K562 (cell line): ENCODE results near the gene E2F1. TPM values are rescaled to one million over a fixed set of nuclear protein-coding genes. Genes with fewer than 3 reads are reported as not detected.

Experiments
- ASH1L ChIP-seq: fragments of 450-650 bp; IDR thresholded peaks from 2 replicates; pipeline ENCODE4 v1.6.1; 2018; ENCODE audit warnings: borderline replicate concordance, mild to moderate bottlenecking, low read depth; ENCODE audit not compliant: partially characterized antibody
- HDAC2 ChIP-seq: fragments of 450-650 bp; IDR thresholded peaks from 2 replicates; pipeline ENCODE4 v1.6.1; 2016; ENCODE audit warnings: mild to moderate bottlenecking
- JUND ChIP-seq, 2 experiments: IDR thresholded peaks; 2 replicates in 1 of 2; 3 replicates in 1 of 2; pipeline ENCODE4 v1.6.1; 2011; ENCODE audit warnings: borderline replicate concordance in 2 of 2, low read depth in 2 of 2, low read length in 2 of 2, improper control_type of control experiment in 1 of 2, missing biosample characterization in 1 of 2, missing genetic modification characterization in 1 of 2, missing genetic modification reagents in 1 of 2
- NR2C2 ChIP-seq, 2 experiments: fragments of 200-800 bp in 1 of 2; sonication (Bioruptor generic) in 1 of 2; sonication (generic) in 1 of 2; formaldehyde crosslinking in 1 of 2; IDR thresholded peaks; 2 replicates each; pipeline versions ENCODE4 v1.6.1 to v1.8.0; 2016 to 2022; ENCODE audit warnings: mild to moderate bottlenecking in 1 of 2, missing compliant biosample characterization in 1 of 2, missing genetic modification characterization in 1 of 2, missing genetic modification reagents in 1 of 2
- NRF1 ChIP-seq, 2 experiments: fragments of 450-650 bp; IDR thresholded peaks in 1 of 2; conservative IDR thresholded peaks in 1 of 2; 2 replicates each; pipeline ENCODE4 v1.6.1; 2014; ENCODE audit warnings: mild to moderate bottlenecking in 2 of 2
- OTX1 ChIP-seq: fragments of 450-650 bp; formaldehyde crosslinking; IDR thresholded peaks from 2 replicates; pipeline ENCODE4 v1.4.0; 2022; ENCODE audit warnings: mild to moderate bottlenecking
- PHF8 ChIP-seq: fragments of 200-600 bp; sonication (generic); IDR thresholded peaks from 2 replicates; pipeline ENCODE4 v1.6.1; 2012; ENCODE audit warnings: mixed run types, mild to moderate bottlenecking, inconsistent platforms, low read length, moderate library complexity, borderline replicate concordance
- RAD51 ChIP-seq: fragments of 450-650 bp; IDR thresholded peaks from 2 replicates; pipeline ENCODE4 v1.7.1; 2016; ENCODE audit warnings: low read depth, mild to moderate bottlenecking, borderline replicate concordance
- RB1 ChIP-seq: fragments of 450-650 bp; IDR thresholded peaks from 2 replicates; pipeline ENCODE4 v1.6.1; 2017; ENCODE audit warnings: low read depth, mild to moderate bottlenecking
- ZEB2 ChIP-seq: fragments of 450-650 bp; IDR thresholded peaks from 2 replicates; pipeline ENCODE4 v1.6.1; 2016
- polyA plus RNA-seq, 8 experiments: library from polyadenylated mRNA; depleted of rRNA in 4 of 8; stranded (reverse) in 5 of 8; unstranded in 3 of 8; fragments of >200 nt; fragmentation: Nextera tagmentation in 2 of 8; fragmentation: Illumina TruSeq in 1 of 8; extraction: Ambion mirVana in 2 of 8; extraction: Trizol in 1 of 8; gene quantifications; 2 replicates each; pipeline versions ENCODE4 v1.2.1 to v1.2.3, GENCODE V29; 2011 to 2014; ENCODE audit warnings: inconsistent platforms in 1 of 8, missing spikeins in 1 of 8
- total RNA-seq, 7 experiments: library from RNA; depleted of rRNA in 6 of 7; stranded (reverse); fragments of >200 nt in 6 of 7; fragmentation: Illumina TruSeq in 2 of 7; extraction: Trizol in 2 of 7; gene quantifications; 2 replicates each; pipeline versions ENCODE4 v1.2.1 to v1.2.3, GENCODE V29; 2011 to 2021; ENCODE audit warnings: low replicate concordance in 1 of 7
- TF ChIP-seq, protein P1 (sequence below): sonication (generic); formaldehyde crosslinking; IDR thresholded peaks from 2 replicates; pipeline ENCODE4 v1.8.0; 2022; ENCODE audit warnings: mild to moderate bottlenecking, missing genetic modification reagents
- TF ChIP-seq, protein P2 (sequence below), 2 experiments: fragments of 450-650 bp; formaldehyde crosslinking in 1 of 2; IDR thresholded peaks; 2 replicates each; pipeline versions ENCODE4 v1.4.0 to v1.6.1; 2014 to 2020; ENCODE audit warnings: mild to moderate bottlenecking in 2 of 2, borderline replicate concordance in 1 of 2, low read depth in 1 of 2

The E2F1 gene
- total and polyA plus RNA-seq, 9 of the 15 experiments (the other 6 are each of a cell fraction or from before 2014, with no cell fraction given) = 0.14 to 30.6 (median 13.1) TPM

GRCh38 chr20:33719989-33720709 is 34.0 kb upstream of the E2F1 start, which contains the start of gene PXMP4 (continued):
- peak; percentile 53; the same call in 1 of the 2 replicates for TF ChIP-seq ZEB2
- peak; percentile 54; the same call in 1 of the 2 replicates for TF ChIP-seq RB1
- TF ChIP-seq NRF1 (conservative IDR thresholded peaks at IDR 0.05 in 1 of 2, IDR thresholded peaks at IDR 0.05 in 1 of 2) = peak; percentile 91 to 93
- TF ChIP-seq, protein P1, sequence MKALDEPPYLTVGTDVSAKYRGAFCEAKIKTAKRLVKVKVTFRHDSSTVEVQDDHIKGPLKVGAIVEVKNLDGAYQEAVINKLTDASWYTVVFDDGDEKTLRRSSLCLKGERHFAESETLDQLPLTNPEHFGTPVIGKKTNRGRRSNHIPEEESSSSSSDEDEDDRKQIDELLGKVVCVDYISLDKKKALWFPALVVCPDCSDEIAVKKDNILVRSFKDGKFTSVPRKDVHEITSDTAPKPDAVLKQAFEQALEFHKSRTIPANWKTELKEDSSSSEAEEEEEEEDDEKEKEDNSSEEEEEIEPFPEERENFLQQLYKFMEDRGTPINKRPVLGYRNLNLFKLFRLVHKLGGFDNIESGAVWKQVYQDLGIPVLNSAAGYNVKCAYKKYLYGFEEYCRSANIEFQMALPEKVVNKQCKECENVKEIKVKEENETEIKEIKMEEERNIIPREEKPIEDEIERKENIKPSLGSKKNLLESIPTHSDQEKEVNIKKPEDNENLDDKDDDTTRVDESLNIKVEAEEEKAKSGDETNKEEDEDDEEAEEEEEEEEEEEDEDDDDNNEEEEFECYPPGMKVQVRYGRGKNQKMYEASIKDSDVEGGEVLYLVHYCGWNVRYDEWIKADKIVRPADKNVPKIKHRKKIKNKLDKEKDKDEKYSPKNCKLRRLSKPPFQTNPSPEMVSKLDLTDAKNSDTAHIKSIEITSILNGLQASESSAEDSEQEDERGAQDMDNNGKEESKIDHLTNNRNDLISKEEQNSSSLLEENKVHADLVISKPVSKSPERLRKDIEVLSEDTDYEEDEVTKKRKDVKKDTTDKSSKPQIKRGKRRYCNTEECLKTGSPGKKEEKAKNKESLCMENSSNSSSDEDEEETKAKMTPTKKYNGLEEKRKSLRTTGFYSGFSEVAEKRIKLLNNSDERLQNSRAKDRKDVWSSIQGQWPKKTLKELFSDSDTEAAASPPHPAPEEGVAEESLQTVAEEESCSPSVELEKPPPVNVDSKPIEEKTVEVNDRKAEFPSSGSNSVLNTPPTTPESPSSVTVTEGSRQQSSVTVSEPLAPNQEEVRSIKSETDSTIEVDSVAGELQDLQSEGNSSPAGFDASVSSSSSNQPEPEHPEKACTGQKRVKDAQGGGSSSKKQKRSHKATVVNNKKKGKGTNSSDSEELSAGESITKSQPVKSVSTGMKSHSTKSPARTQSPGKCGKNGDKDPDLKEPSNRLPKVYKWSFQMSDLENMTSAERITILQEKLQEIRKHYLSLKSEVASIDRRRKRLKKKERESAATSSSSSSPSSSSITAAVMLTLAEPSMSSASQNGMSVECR (CRISPR knock-in tag) = peak; percentile 97
- TF ChIP-seq NR2C2 (CRISPR knock-in tag; IDR thresholded peaks at IDR 0.05) = peak; percentile 88
- peak; percentile 98 for TF ChIP-seq NR2C2 (tag; IDR thresholded peaks at IDR 0.05)
- TF ChIP-seq HDAC2 = peak; percentile 82
- 0 out of 2 replicates have a peak, but pooled peaks have one; percentile 2 for TF ChIP-seq JUND (IDR thresholded peaks at IDR 0.05; ENCODE audit: borderline replicate concordance, low read depth, low read length)
- no peak; the same call in 2 of the 3 replicates for TF ChIP-seq JUND (tag; IDR thresholded peaks at IDR 0.05; ENCODE audit: borderline replicate concordance, low read depth, low read length)
- TF ChIP-seq PHF8 = peak; percentile 87; the same call in 1 of the 2 replicates
- TF ChIP-seq OTX1 = 0 out of 2 replicates have a peak, but pooled peaks have one; percentile 37
- TF ChIP-seq, protein P2, sequence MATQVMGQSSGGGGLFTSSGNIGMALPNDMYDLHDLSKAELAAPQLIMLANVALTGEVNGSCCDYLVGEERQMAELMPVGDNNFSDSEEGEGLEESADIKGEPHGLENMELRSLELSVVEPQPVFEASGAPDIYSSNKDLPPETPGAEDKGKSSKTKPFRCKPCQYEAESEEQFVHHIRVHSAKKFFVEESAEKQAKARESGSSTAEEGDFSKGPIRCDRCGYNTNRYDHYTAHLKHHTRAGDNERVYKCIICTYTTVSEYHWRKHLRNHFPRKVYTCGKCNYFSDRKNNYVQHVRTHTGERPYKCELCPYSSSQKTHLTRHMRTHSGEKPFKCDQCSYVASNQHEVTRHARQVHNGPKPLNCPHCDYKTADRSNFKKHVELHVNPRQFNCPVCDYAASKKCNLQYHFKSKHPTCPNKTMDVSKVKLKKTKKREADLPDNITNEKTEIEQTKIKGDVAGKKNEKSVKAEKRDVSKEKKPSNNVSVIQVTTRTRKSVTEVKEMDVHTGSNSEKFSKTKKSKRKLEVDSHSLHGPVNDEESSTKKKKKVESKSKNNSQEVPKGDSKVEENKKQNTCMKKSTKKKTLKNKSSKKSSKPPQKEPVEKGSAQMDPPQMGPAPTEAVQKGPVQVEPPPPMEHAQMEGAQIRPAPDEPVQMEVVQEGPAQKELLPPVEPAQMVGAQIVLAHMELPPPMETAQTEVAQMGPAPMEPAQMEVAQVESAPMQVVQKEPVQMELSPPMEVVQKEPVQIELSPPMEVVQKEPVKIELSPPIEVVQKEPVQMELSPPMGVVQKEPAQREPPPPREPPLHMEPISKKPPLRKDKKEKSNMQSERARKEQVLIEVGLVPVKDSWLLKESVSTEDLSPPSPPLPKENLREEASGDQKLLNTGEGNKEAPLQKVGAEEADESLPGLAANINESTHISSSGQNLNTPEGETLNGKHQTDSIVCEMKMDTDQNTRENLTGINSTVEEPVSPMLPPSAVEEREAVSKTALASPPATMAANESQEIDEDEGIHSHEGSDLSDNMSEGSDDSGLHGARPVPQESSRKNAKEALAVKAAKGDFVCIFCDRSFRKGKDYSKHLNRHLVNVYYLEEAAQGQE (IDR thresholded peaks at IDR 0.05; ENCODE audit: borderline replicate concordance) = no peak
- TF ChIP-seq, protein P2 (CRISPR knock-in tag; IDR thresholded peaks at IDR 0.05; ENCODE audit: low read depth) = 0 out of 2 replicates have a peak, but pooled peaks have one; percentile 19
- TF ChIP-seq RAD51 = peak; percentile 56; the same call in 1 of the 2 replicates
- TF ChIP-seq ASH1L = peak; percentile 99
